A549 (cell line): Measurements from ENCODE around the gene COX14.

Experiments used
- BHLHE40 ChIP-seq: IDR thresholded peaks from 2 replicates; pipeline ENCODE4 v1.6.1; 2012; ENCODE audit warnings: low read depth, low read length, inconsistent platforms
- CTCF ChIP-seq: fragments of >200 bp; sonication (Bioruptor Twin); formaldehyde crosslinking; IDR thresholded peaks from 3 replicates; pipeline ENCODE4 v1.5.1; 2016
- HMGXB4 ChIP-seq: fragments of 250-450 bp; sonication (Bioruptor Pico); IDR thresholded peaks from 2 replicates; pipeline ENCODE4 v1.5.0; 2021; ENCODE audit warnings: mild to moderate bottlenecking, moderate library complexity, borderline replicate concordance
- JUN ChIP-seq, 2 experiments: fragments of >200 bp; sonication (Bioruptor Twin); formaldehyde crosslinking; IDR thresholded peaks; 2 replicates in 1 of 2; 3 replicates in 1 of 2; pipeline ENCODE4 v1.6.1; 2016 to 2017
- MYC ChIP-seq: IDR thresholded peaks from 2 replicates; pipeline ENCODE4 v1.6.1; 2012; ENCODE audit warnings: mild to moderate bottlenecking, inconsistent platforms, low read length, improper control_type of control experiment, borderline replicate concordance
- NR3C1 ChIP-seq: fragments of >200 bp; sonication (Bioruptor Twin); formaldehyde crosslinking; IDR thresholded peaks from 3 replicates; pipeline ENCODE4 v1.6.1; 2017
- PHF8 ChIP-seq: fragments of 200-600 bp; sonication (generic); IDR thresholded peaks from 2 replicates; pipeline ENCODE4 v1.6.1; 2016; ENCODE audit warnings: low read depth, mild to moderate bottlenecking, antibody characterized with exemption, moderate library complexity, borderline replicate concordance
- POLR2A ChIP-seq: IDR thresholded peaks from 2 replicates; pipeline ENCODE4 v1.6.1; 2012; ENCODE audit warnings: mild to moderate bottlenecking, low read length
- POLR2AphosphoS2 ChIP-seq: conservative IDR thresholded peaks from 2 replicates; pipeline ENCODE4 v1.6.1; 2012; ENCODE audit warnings: low read length, improper control_type of control experiment, inconsistent platforms
- RAD21 ChIP-seq, 2 experiments: fragments of >200 bp in 1 of 2; sonication (Bioruptor Twin) in 1 of 2; formaldehyde crosslinking in 1 of 2; IDR thresholded peaks in 1 of 2; conservative IDR thresholded peaks in 1 of 2; 2 replicates in 1 of 2; 3 replicates in 1 of 2; pipeline ENCODE4 v1.6.1; 2012 to 2018; ENCODE audit warnings: inconsistent platforms in 1 of 2

DNA sequence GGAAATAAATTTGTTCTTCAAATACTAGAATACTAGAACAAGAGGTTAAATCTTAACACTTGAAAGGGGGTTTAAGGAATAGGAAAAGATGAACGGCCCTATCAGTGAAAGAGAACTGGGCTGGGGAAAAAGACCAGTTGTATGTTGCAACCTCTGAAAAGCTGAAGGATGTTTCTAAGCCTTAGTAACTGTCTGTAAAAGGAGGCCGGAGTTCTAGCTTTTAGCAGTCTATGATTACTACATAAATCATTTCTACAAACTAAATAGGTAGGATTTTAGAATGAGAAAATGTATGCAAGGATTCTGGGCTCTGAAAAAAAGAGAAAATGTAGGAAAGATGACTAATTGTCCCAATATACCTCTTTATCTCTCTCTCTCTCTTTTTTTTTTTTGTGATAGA, 50.2 kb downstream of the COX14 start:
- no peak for TF ChIP-seq MYC
- TF ChIP-seq HMGXB4 (CRISPR knock-in tag) = no peak
- TF ChIP-seq CTCF = no peak
- no peak for TF ChIP-seq NR3C1
- TF ChIP-seq PHF8 = no peak
- TF ChIP-seq RAD21 (conservative IDR thresholded peaks at IDR 0.05 in 1 of 2, IDR thresholded peaks at IDR 0.05 in 1 of 2) = no peak
- no peak for TF ChIP-seq POLR2AphosphoS2
- no peak for TF ChIP-seq JUN (IDR thresholded peaks at IDR 0.05)
- TF ChIP-seq POLR2A = no peak
- no peak for TF ChIP-seq BHLHE40
